Measurements from ENCODE around the gene PRUNE2.

The PRUNE2 gene

GRCh38 chr9:76598981-76599380 lies 306.9 kb downstream of the PRUNE2 start:
- TF ChIP-seq FOXP2 (optimal IDR thresholded peaks at IDR 0.05; ENCODE audit: borderline replicate concordance, extremely low read depth, extremely low read length, insufficient read depth) (no peak), POLR2AphosphoS5 (IDR thresholded peaks at IDR 0.05; ENCODE audit: low read depth, low read length) (no peak)

GRCh38 chr9:76595645-76596044 lies 310.3 kb downstream of the PRUNE2 start:
- TF ChIP-seq REST (IDR thresholded peaks at IDR 0.05; ENCODE audit: insufficient read depth in 1 of 2, low read depth in 2 of 2, low read length in 2 of 2) (no peak), SIN3A (IDR thresholded peaks at IDR 0.05; ENCODE audit: borderline replicate concordance, insufficient read depth, low read length) (no peak), POLR2AphosphoS5 (IDR thresholded peaks at IDR 0.05; ENCODE audit: low read depth, low read length) (no peak), TAF1 (IDR thresholded peaks at IDR 0.05; ENCODE audit: borderline replicate concordance, insufficient read depth, low read length) (no peak), FOXP2 (optimal IDR thresholded peaks at IDR 0.05; ENCODE audit: borderline replicate concordance, extremely low read depth, extremely low read length, insufficient read depth) (no peak)

DNA sequence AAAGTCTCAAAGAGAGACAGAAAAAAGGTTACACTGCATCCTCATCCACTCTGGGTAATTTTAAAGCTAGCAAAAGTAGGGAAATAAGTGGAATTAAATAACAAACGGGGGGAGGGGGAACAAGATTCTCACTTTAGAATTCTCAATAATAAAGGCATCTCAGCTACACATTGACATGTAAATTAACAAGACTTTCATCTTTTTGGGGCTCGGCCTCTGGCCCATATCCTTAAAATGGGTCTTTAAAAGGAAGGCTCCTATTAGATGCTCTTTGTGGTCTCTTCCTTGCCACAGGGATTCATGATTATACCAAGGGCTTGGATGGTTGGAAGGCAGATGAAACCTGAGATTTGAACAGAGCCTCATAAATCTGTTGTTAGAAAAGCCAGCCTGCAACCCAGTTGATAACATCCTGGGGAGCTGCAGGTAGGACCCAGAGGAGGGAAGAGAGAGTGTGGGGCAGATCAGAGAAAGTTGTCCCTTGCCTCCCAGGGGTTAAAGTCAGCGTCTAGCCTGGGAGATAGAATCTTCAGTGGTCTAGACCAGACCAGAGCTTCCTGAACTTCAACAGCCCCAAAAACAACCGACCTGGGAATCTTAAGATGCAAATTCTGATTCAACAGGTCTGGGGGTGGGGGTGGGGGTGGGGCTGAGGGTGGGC lies 311.0 kb downstream of the PRUNE2 start:
- no peak for TF ChIP-seq REST (IDR thresholded peaks at IDR 0.05; ENCODE audit: insufficient read depth in 1 of 2, low read depth in 2 of 2, low read length in 2 of 2)
- no peak for TF ChIP-seq FOXP2 (optimal IDR thresholded peaks at IDR 0.05; ENCODE audit: borderline replicate concordance, extremely low read depth, extremely low read length, insufficient read depth)
- TF ChIP-seq POLR2AphosphoS5 (IDR thresholded peaks at IDR 0.05; ENCODE audit: low read depth, low read length): no peak
- no peak for TF ChIP-seq SIN3A (IDR thresholded peaks at IDR 0.05; ENCODE audit: borderline replicate concordance, insufficient read depth, low read length)
- TF ChIP-seq TAF1 (IDR thresholded peaks at IDR 0.05; ENCODE audit: borderline replicate concordance, insufficient read depth, low read length): no peak

GRCh38 chr9:76592974-76593347 lies 313.0 kb downstream of the PRUNE2 start:
- TF ChIP-seq TAF1 (IDR thresholded peaks at IDR 0.05; ENCODE audit: borderline replicate concordance, insufficient read depth, low read length): no peak
- no peak for TF ChIP-seq FOXP2 (optimal IDR thresholded peaks at IDR 0.05; ENCODE audit: borderline replicate concordance, extremely low read depth, extremely low read length, insufficient read depth)
- no peak for TF ChIP-seq SIN3A (IDR thresholded peaks at IDR 0.05; ENCODE audit: borderline replicate concordance, insufficient read depth, low read length)
- no peak for TF ChIP-seq REST (IDR thresholded peaks at IDR 0.05; ENCODE audit: insufficient read depth in 1 of 2, low read depth in 2 of 2, low read length in 2 of 2)
- no peak for TF ChIP-seq POLR2AphosphoS5 (IDR thresholded peaks at IDR 0.05; ENCODE audit: low read depth, low read length)

DNA sequence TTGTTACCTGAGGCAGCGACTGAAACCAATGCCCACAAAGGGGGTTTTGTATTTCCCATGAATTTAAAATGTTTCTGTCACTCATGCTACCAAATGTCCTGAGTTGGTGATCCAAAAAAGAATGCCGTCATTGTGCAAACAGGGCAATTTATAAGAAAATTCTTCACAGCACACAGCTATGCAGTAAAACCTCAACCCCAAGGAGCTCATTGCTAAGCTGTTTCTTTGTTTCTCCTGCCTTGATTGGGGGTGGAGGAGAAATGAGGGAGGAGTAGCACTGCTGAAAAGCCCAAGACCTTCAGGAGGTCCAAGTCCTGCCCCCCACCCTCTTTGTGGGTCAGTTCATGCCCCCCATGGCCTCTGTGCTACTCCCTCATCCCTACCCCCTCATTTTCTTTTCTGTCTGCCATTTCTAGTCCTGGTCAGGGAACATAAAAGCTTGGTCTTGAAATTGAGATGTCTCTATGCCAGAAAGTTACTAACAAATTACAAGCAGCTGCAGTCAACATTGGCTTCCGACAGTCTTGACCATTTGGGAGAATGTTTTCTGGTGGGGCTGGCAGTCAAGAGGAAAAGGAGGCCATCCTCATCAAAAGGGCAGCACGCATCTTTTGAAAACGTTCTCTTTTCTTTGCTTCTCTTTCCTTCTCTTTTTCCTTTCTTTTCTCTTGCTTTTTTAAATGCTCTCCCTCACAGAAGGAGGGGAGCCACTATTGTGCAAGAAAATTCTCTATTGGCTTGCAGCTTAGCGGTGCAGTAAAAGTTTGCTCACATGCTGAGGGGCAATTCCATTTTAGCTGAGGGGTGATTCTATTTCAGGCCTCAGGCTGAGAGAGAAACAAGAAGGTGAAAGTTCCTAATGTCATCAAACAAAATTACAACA lies 313.6 kb downstream of the PRUNE2 start:
- no peak for TF ChIP-seq SIN3A (IDR thresholded peaks at IDR 0.05; ENCODE audit: borderline replicate concordance, insufficient read depth, low read length)
- TF ChIP-seq POLR2AphosphoS5 (IDR thresholded peaks at IDR 0.05; ENCODE audit: low read depth, low read length): no peak
- TF ChIP-seq FOXP2 (optimal IDR thresholded peaks at IDR 0.05; ENCODE audit: borderline replicate concordance, extremely low read depth, extremely low read length, insufficient read depth): no peak
- TF ChIP-seq REST (IDR thresholded peaks at IDR 0.05; ENCODE audit: insufficient read depth in 1 of 2, low read depth in 2 of 2, low read length in 2 of 2): no peak
- TF ChIP-seq TAF1 (IDR thresholded peaks at IDR 0.05; ENCODE audit: borderline replicate concordance, insufficient read depth, low read length): no peak
